ENCODE measurements around the gene NAALADL2. TPM values are rescaled to one million over a fixed set of nuclear protein-coding genes. Genes with fewer than 3 reads are reported as not detected.

Gene NAALADL2
- total RNA-seq, 3 donors from 2014 or later: 18.4 to 43.9 (median 20.8) TPM

DNA sequence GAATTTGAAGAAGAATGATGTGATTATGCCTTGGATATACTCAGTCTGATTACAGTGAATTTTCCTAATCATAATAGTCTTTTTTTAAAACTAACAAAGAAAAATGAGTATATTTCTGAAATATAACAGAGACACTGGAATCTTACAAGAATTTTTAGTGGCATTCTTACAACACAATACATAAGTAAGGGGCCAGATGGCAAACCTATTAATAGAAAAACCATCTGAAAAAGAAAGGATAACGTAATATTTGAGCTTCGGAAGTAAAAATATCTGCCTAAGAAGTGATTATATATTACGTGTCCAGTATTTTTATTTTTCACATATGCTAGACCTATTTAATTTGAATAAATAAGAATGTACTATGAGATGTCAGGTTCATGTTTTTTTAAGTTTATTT, 452.8 kb downstream of the NAALADL2 start:
- TF ChIP-seq, protein P1, sequence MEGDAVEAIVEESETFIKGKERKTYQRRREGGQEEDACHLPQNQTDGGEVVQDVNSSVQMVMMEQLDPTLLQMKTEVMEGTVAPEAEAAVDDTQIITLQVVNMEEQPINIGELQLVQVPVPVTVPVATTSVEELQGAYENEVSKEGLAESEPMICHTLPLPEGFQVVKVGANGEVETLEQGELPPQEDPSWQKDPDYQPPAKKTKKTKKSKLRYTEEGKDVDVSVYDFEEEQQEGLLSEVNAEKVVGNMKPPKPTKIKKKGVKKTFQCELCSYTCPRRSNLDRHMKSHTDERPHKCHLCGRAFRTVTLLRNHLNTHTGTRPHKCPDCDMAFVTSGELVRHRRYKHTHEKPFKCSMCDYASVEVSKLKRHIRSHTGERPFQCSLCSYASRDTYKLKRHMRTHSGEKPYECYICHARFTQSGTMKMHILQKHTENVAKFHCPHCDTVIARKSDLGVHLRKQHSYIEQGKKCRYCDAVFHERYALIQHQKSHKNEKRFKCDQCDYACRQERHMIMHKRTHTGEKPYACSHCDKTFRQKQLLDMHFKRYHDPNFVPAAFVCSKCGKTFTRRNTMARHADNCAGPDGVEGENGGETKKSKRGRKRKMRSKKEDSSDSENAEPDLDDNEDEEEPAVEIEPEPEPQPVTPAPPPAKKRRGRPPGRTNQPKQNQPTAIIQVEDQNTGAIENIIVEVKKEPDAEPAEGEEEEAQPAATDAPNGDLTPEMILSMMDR (IDR thresholded peaks at IDR 0.05): no peak
- Histone ChIP-seq H3K36me3 (ENCODE audit: low read depth) (no peaks in the 10 kb centered on the region), H3K4me3 (no peak overlapping the region), H3K4me1 (ENCODE audit: low read depth) (no peaks in the 10 kb centered on the region), H3K9me3 (no peaks in the 10 kb centered on the region)
- no peak for DNase-seq
- ATAC-seq: no peak
- intact Hi-C loops (cut with DNase I, micrococcal nuclease): no loop called here

GRCh38 chr3:175312791-175313190, 453.7 kb downstream of the NAALADL2 start:
- Histone ChIP-seq H3K4me1 (ENCODE audit: low read depth) (no peaks in the 10 kb centered on the region), H3K9me3 (no peaks in the 10 kb centered on the region), H3K4me3 (no peak overlapping the region), H3K36me3 (ENCODE audit: low read depth) (no peaks in the 10 kb centered on the region)
- ATAC-seq: no peak
- intact Hi-C loops (cut with DNase I, micrococcal nuclease): no loop called here
- DNase-seq: no peak
- TF ChIP-seq, protein P1 (IDR thresholded peaks at IDR 0.05): no peak

DNA sequence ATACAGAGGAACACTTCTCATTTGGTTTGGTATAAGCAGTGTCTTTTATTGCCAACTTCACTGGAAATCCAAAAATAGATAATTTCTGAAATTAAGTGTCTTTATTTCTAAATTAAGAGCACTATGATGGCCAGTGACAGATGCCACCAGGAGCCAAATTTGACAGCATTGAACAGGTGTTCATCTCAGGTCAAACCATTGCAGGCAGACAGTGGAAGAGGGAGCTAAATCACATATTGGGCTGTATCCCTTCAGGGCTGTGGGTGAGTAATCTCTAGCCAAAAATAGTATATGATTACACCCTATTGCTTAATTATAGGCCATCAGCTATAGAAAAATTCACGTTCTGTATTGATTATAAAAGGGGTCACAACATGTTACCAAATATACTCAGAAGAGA, 457.7 kb downstream of the NAALADL2 start:
- Histone ChIP-seq H3K9me3 (no peaks in the 10 kb centered on the region), H3K4me1 (ENCODE audit: low read depth) (no peaks in the 10 kb centered on the region), H3K4me3 (no peak overlapping the region), H3K36me3 (ENCODE audit: low read depth) (no peaks in the 10 kb centered on the region)
- intact Hi-C loops (cut with DNase I, micrococcal nuclease): no loop called here
- ATAC-seq (no peak), DNase-seq (no peak)
- TF ChIP-seq, protein P1 (IDR thresholded peaks at IDR 0.05): no peak

GRCh38 chr3:175325440-175325839, 466.3 kb downstream of the NAALADL2 start:
- intact Hi-C loops (cut with DNase I, micrococcal nuclease): no loop called here
- Histone ChIP-seq H3K4me3 (no peak overlapping the region), H3K36me3 (ENCODE audit: low read depth) (no peaks in the 10 kb centered on the region), H3K9me3 (no peaks in the 10 kb centered on the region), H3K4me1 (ENCODE audit: low read depth) (no peaks in the 10 kb centered on the region)
- ATAC-seq (no peak), DNase-seq (no peak)
- TF ChIP-seq, protein P1 (IDR thresholded peaks at IDR 0.05): no peak

DNA sequence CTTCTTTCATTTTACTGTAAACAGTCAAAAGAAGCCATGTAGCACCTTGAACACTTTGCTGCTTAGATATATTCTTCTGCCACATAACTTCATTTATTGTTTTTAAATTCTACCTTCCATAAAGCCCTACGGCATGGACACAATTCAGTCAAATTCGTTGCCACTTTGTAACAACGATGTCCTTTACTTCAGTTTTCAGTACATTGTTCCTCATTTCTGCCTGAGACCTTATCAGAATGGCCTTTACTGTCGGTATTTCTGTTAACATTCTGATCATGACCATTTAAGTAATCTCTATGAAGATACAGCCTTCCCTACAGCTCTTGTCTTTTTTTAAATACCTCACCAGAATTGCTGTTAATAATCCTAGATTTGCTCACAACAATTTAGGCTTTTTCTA, 466.9 kb downstream of the NAALADL2 start:
- Histone ChIP-seq H3K9me3 (no peaks in the 10 kb centered on the region), H3K4me1 (ENCODE audit: low read depth) (no peaks in the 10 kb centered on the region), H3K36me3 (ENCODE audit: low read depth) (no peaks in the 10 kb centered on the region), H3K4me3 (no peak overlapping the region)
- DNase-seq (no peak), ATAC-seq (no peak)
- intact Hi-C loops (cut with DNase I, micrococcal nuclease): no loop called here
- TF ChIP-seq, protein P1 (IDR thresholded peaks at IDR 0.05): no peak

DNA sequence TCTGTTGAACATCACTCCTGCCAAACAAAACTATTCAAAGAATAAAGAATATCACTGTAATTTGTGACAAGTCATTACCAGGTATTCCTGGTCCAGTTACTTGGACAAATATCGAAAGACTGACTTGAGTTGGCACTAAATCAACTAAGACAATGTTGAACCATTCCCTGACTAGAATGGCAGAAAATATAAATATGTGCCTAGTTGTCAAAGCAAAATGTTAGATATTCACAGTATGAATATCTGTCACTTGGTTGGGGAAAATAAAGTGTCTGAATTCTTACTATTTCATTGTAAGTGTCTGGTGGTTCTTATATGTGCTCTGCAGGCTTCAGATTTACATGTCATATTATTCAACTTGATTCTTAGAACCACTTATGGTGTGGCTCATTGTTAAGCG, 470.2 kb downstream of the NAALADL2 start:
- intact Hi-C loops (cut with DNase I, micrococcal nuclease): no loop called here
- ATAC-seq: no peak

More for the DNA sequence above, 470.2 kb downstream of the NAALADL2 start:
- H3K9me3 ChIP-seq: no peaks in the 10 kb centered on the region
- TF ChIP-seq, protein P1 (IDR thresholded peaks at IDR 0.05): no peak
- no peak overlapping the region for H3K4me3 ChIP-seq
- H3K4me1 ChIP-seq (ENCODE audit: low read depth): no peaks in the 10 kb centered on the region
- H3K36me3 ChIP-seq (ENCODE audit: low read depth): no peaks in the 10 kb centered on the region
- no peak for DNase-seq

Measured in mucosa of descending colon (tissue), 3 donors.